Thymus (tissue), 11 donors: Measurements from ENCODE around the gene ZMIZ1. TPM values are rescaled to one million over a fixed set of nuclear protein-coding genes. Genes with fewer than 3 reads are reported as not detected.
A peak's percentile ranks its signal among the peaks of the same experiment; 100 is the strongest.

Experiments used
- DNase-seq, 9 donors: peaks; one replicate each; pipeline ENCODE4 v3.0.0-alpha.2; 2013; ENCODE audit warnings: low spot score in 9 of 9, low read depth in 6 of 9, missing footprints in 1 of 9
- H3K27ac ChIP-seq, 2 donors: one replicate each; pipeline ENCODE4 v1.5.1; 2013; ENCODE audit warnings: control low read depth in 1 of 2, low read depth in 1 of 2, low read length in 1 of 2, mild to moderate bottlenecking in 1 of 2, moderate library complexity in 1 of 2
- H3K27me3 ChIP-seq, 2 donors: one replicate each; pipeline ENCODE4 v1.5.1; 2013; ENCODE audit warnings: low read length in 1 of 2; ENCODE audit not compliant: control insufficient read depth in 2 of 2, insufficient read depth in 1 of 2
- H3K36me3 ChIP-seq, 2 donors: one replicate each; pipeline ENCODE4 v1.5.1; 2013; ENCODE audit warnings: low read length in 1 of 2, mild to moderate bottlenecking in 1 of 2, moderate library complexity in 1 of 2; ENCODE audit not compliant: control insufficient read depth in 2 of 2, insufficient read depth in 2 of 2
- H3K4me1 ChIP-seq, 2 donors: one replicate each; pipeline ENCODE4 v1.5.1; 2013; ENCODE audit warnings: low read length in 2 of 2; ENCODE audit not compliant: control insufficient read depth in 2 of 2, insufficient read depth in 2 of 2
- H3K4me3 ChIP-seq, 2 donors: one replicate each; pipeline ENCODE4 v1.5.1; 2013; ENCODE audit warnings: low read length in 2 of 2, control low read depth in 1 of 2, mild to moderate bottlenecking in 1 of 2
- H3K9me3 ChIP-seq, 2 donors: one replicate each; pipeline ENCODE4 v1.5.1; 2013; ENCODE audit warnings: low read length in 1 of 2, mild to moderate bottlenecking in 1 of 2; ENCODE audit not compliant: control insufficient read depth in 2 of 2, insufficient read depth in 1 of 2
- WGBS: extraction: QIAGEN DNeasy Blood & Tissue Kit; methylation state at CpG from one replicate; pipeline ENCODE4 v1.1.7; 2013; 5-methylcytosine and 5-hydroxymethylcytosine counted together
- polyA plus RNA-seq: library from polyadenylated mRNA; stranded (reverse); fragments of 200-250 nt; gene quantifications from one replicate; pipeline ENCODE4 v1.2.3, GENCODE V29; 2013
- total RNA-seq: library from RNA; stranded (reverse); fragments of 120-200 nt; gene quantifications from one replicate; pipeline ENCODE4 v1.2.4, GENCODE V29; 2013
- donor health status: healthy.

Gene ZMIZ1
- total and polyA plus RNA-seq, 2 donors: 7.4 to 14.2 TPM

- Histone ChIP-seq H3K27me3 (no peaks in the 10 kb centered on the region), H3K4me3 (no peak overlapping the region), H3K4me1 (peaks cover 5 to 42% of the 10 kb centered on the region in 2 donors), H3K9me3 (no peaks in the 10 kb centered on the region), H3K36me3 (peaks cover 9 to 25% of the 10 kb centered on the region in 2 donors), H3K27ac (no peak overlapping the region)
- 20% methylated on average over 9 of the region's 9 CpGs for WGBS
- peak in 1 of 9 donors; percentile 21 for DNase-seq
Measured at GRCh38 chr10:79178614-79179163, 109.9 kb downstream of the ZMIZ1 start.

GRCh38 chr10:79179164-79179956, 110.6 kb downstream of the ZMIZ1 start:
- Histone ChIP-seq H3K4me1 (peaks cover 5 to 49% of the 10 kb centered on the region in 2 donors), H3K9me3 (no peaks in the 10 kb centered on the region), H3K27me3 (no peaks in the 10 kb centered on the region), H3K36me3 (peaks cover 5 to 20% of the 10 kb centered on the region in 2 donors), H3K4me3 (no peak overlapping the region), H3K27ac (no peak overlapping the region)
- WGBS: 73% methylated on average over 7 of the region's 7 CpGs
- peak in 1 of 9 donors; percentile 18 for DNase-seq

- Histone ChIP-seq H3K27me3 (no peaks in the 10 kb centered on the region), H3K27ac (no peak overlapping the region), H3K4me3 (no peak overlapping the region), H3K36me3 (peaks cover 5 to 17% of the 10 kb centered on the region in 2 donors), H3K4me1 (peaks cover 5 to 55% of the 10 kb centered on the region in 2 donors), H3K9me3 (no peaks in the 10 kb centered on the region)
- no peak for DNase-seq
- 83% methylated on average over 7 of the region's 7 CpGs for WGBS
Measured at GRCh38 chr10:79179957-79180309, 111.2 kb downstream of the ZMIZ1 start.

- no peaks in the 10 kb centered on the region for H3K9me3 ChIP-seq
- no peaks in the 10 kb centered on the region for H3K27me3 ChIP-seq
- no peak overlapping the region for H3K27ac ChIP-seq
- H3K36me3 ChIP-seq: peaks cover 5 to 17% of the 10 kb centered on the region in 2 donors
- peaks cover 5 to 57% of the 10 kb centered on the region in 2 donors for H3K4me1 ChIP-seq
- DNase-seq: no peak
- no peak overlapping the region for H3K4me3 ChIP-seq
- WGBS: 77% methylated on average over 14 of the region's 14 CpGs
Measured at GRCh38 chr10:79180414-79181221, 111.9 kb downstream of the ZMIZ1 start.

GRCh38 chr10:79181227-79181626, 112.5 kb downstream of the ZMIZ1 start:
- no peak for DNase-seq
- WGBS: 77% methylated on average over 8 of the region's 8 CpGs
- Histone ChIP-seq H3K4me3 (no peak overlapping the region), H3K4me1 (peaks cover 5 to 61% of the 10 kb centered on the region in 2 donors), H3K9me3 (no peaks in the 10 kb centered on the region), H3K36me3 (peaks cover 5 to 20% of the 10 kb centered on the region in 2 donors), H3K27ac (no peak overlapping the region), H3K27me3 (no peaks in the 10 kb centered on the region)

GRCh38 chr10:79181698-79182521, 113.1 kb downstream of the ZMIZ1 start:
- peaks cover 5 to 25% of the 10 kb centered on the region in 2 donors for H3K36me3 ChIP-seq
- no peak for DNase-seq
- no peak overlapping the region for H3K4me3 ChIP-seq
- H3K9me3 ChIP-seq: no peaks in the 10 kb centered on the region
- no peaks in the 10 kb centered on the region for H3K27me3 ChIP-seq
- WGBS: 88% methylated on average over 15 of the region's 15 CpGs
- peaks cover 5 to 57% of the 10 kb centered on the region in 2 donors for H3K4me1 ChIP-seq
- H3K27ac ChIP-seq: no peak overlapping the region

- Histone ChIP-seq H3K27ac (no peak overlapping the region), H3K4me1 (peaks cover 5 to 48% of the 10 kb centered on the region in 2 donors), H3K9me3 (no peaks in the 10 kb centered on the region), H3K4me3 (no peak overlapping the region), H3K36me3 (peaks cover 11 to 19% of the 10 kb centered on the region in 2 donors), H3K27me3 (no peaks in the 10 kb centered on the region)
- WGBS: 89% methylated on average over 14 of the region's 14 CpGs
- no peak for DNase-seq
Measured at GRCh38 chr10:79182781-79183467, 114.2 kb downstream of the ZMIZ1 start.

- Histone ChIP-seq H3K4me3 (no peak overlapping the region), H3K27me3 (no peaks in the 10 kb centered on the region), H3K9me3 (no peaks in the 10 kb centered on the region), H3K36me3 (peaks cover 11 to 19% of the 10 kb centered on the region in 2 donors), H3K27ac (no peak overlapping the region), H3K4me1 (peaks cover 0 to 43% of the 10 kb centered on the region in 2 donors)
- DNase-seq: no peak
- WGBS: 97% methylated on average over 5 of the region's 5 CpGs
Measured at GRCh38 chr10:79183468-79183865, 114.7 kb downstream of the ZMIZ1 start.
